Hepatocyte (in vitro differentiated cells): ENCODE measurements around the gene LYPLA2. TPM values are rescaled to one million over a fixed set of nuclear protein-coding genes. Genes with fewer than 3 reads are reported as not detected.
"Not testable (repeated sequence)": the region's sequence is repeated elsewhere in the genome, so short reads cannot be mapped to it uniquely, and the experiment has no call there.

Source experiments
- DNase-seq: peaks from one replicate; pipeline ENCODE4 v3.0.0-alpha.2; 2016; ENCODE audit warnings: low spot score
- H2AFZ ChIP-seq: fragments of 200-600 bp; sonication (generic); 2 replicates; pipeline ENCODE4 v1.6.0; 2016; ENCODE audit warnings: antibody characterized with exemption, mild to moderate bottlenecking
- H3K27ac ChIP-seq: fragments of 200-600 bp; sonication (generic); 2 replicates; pipeline ENCODE4 v1.5.1; 2016; ENCODE audit warnings: mild to moderate bottlenecking
- H3K27me3 ChIP-seq: fragments of 200-600 bp; sonication (generic); 2 replicates; pipeline ENCODE4 v1.6.1; 2016
- H3K36me3 ChIP-seq: fragments of 200-600 bp; sonication (generic); replicated peaks from 2 replicates; pipeline ENCODE4 v1.5.1; 2016; ENCODE audit warnings: low read depth; ENCODE audit not compliant: insufficient read depth
- H3K4me1 ChIP-seq: fragments of 200-600 bp; sonication (generic); 2 replicates; pipeline ENCODE4 v1.5.1; 2016; ENCODE audit warnings: mild to moderate bottlenecking, moderate library complexity; ENCODE audit not compliant: insufficient read depth
- H3K4me2 ChIP-seq: fragments of 200-600 bp; sonication (generic); 2 replicates; pipeline ENCODE4 v1.6.0; 2016
- H3K4me3 ChIP-seq: fragments of 200-600 bp; sonication (generic); 2 replicates; pipeline ENCODE4 v1.5.1; 2016; ENCODE audit warnings: mild to moderate bottlenecking
- H3K79me2 ChIP-seq: fragments of 200-600 bp; sonication (generic); 2 replicates; pipeline ENCODE4 v1.6.0; 2017; ENCODE audit warnings: mild to moderate bottlenecking
- H3K9me2 ChIP-seq: fragments of 200-600 bp; sonication (generic); replicated peaks from 2 replicates; pipeline ENCODE4 v1.6.0; 2017; ENCODE audit warnings: mild to moderate bottlenecking; ENCODE audit not compliant: insufficient read depth
- H3K9me3 ChIP-seq: fragments of 200-600 bp; sonication (generic); 2 replicates; pipeline ENCODE4 v1.5.1; 2016; ENCODE audit warnings: low read depth, mild to moderate bottlenecking
- H4K20me1 ChIP-seq: fragments of 200-600 bp; sonication (generic); 2 replicates; pipeline ENCODE4 v1.6.0; 2016; ENCODE audit warnings: mild to moderate bottlenecking; ENCODE audit not compliant: insufficient read depth, poor library complexity, severe bottlenecking
- CTCF ChIP-seq: fragments of 200-600 bp; sonication (generic); IDR thresholded peaks from 2 replicates; pipeline ENCODE4 v1.5.1; 2016; ENCODE audit warnings: antibody characterized with exemption, mild to moderate bottlenecking; ENCODE audit not compliant: poor library complexity
- EZH2 ChIP-seq: fragments of 200-600 bp; sonication (generic); IDR thresholded peaks from 2 replicates; pipeline ENCODE4 v1.6.1; 2016; ENCODE audit warnings: antibody characterized with exemption, mild to moderate bottlenecking, borderline replicate concordance
- EZH2phosphoT487 ChIP-seq: fragments of 200-600 bp; sonication (generic); IDR thresholded peaks from one replicate; pipeline ENCODE4 v1.6.1; 2018; ENCODE audit warnings: antibody characterized with exemption, mild to moderate bottlenecking, low read depth, moderate library complexity; ENCODE audit not compliant: unreplicated experiment, severe bottlenecking
- WGBS: methylation state at CpG from one replicate; pipeline ENCODE4 v1.1.6; 2016; ENCODE audit warnings: low lambda C conversion rate; ENCODE audit errors: missing lambda C conversion rate; 5-methylcytosine and 5-hydroxymethylcytosine counted together
- polyA plus RNA-seq: library from polyadenylated mRNA; unstranded; fragments of >200 nt; fragmentation: Nextera tagmentation; extraction: Ambion mirVana; gene quantifications from 2 replicates; pipeline ENCODE4 v1.2.1, GENCODE V29; 2016
- total RNA-seq: library from RNA; depleted of rRNA; stranded (reverse); fragments of >200 nt; gene quantifications from 2 replicates; pipeline ENCODE4 v1.2.3, GENCODE V29; 2014

LYPLA2 gene
- total and polyA plus RNA-seq, 2 experiments from 2014 or later, result 73.2 to 162 TPM

- Histone ChIP-seq H3K27me3 (no peaks in the 10 kb centered on the region), H3K4me2 (peak overlapping the region; percentile 73), H3K36me3 (no peaks in the 10 kb centered on the region), H4K20me1 (no peaks in the 10 kb centered on the region), H3K4me1 (peaks cover 8% of the 10 kb centered on the region), H3K27ac (peak overlapping the region; percentile 97), H3K79me2 (peaks cover 16% of the 10 kb centered on the region), H3K9me3 (no peaks in the 10 kb centered on the region), H3K4me3 (no peak overlapping the region), H2AFZ (peak overlapping the region; percentile 93), H3K9me2 (no peaks in the 10 kb centered on the region)
- TF ChIP-seq CTCF (no peak), EZH2 (no peak), EZH2phosphoT487 (no peak)
- DNase-seq, result no peak
- WGBS, result 71% methylated on average over 24 of the region's 24 CpGs
Observed at GRCh38 chr1:23825762-23826522, 35.0 kb downstream of the LYPLA2 start.

GRCh38 chr1:23826590-23826989 lies 35.6 kb downstream of the LYPLA2 start:
- peaks cover 16% of the 10 kb centered on the region for H3K79me2 ChIP-seq
- not testable (repeated sequence) for H3K4me2 ChIP-seq, H3K9me2 ChIP-seq, H3K27me3 ChIP-seq, H3K36me3 ChIP-seq, H3K4me3 ChIP-seq, DNase-seq, H4K20me1 ChIP-seq, H3K4me1 ChIP-seq, H3K9me3 ChIP-seq, H3K27ac ChIP-seq, H2AFZ ChIP-seq
- WGBS, result 98% methylated on average over 13 of the region's 13 CpGs

- 86% methylated on average over 1 of the region's 1 CpG for WGBS
- Histone ChIP-seq H3K27me3 (no peaks in the 10 kb centered on the region), H3K4me2 (no peak overlapping the region), H3K4me3 (no peak overlapping the region), H2AFZ (no peak overlapping the region), H3K9me3 (no peaks in the 10 kb centered on the region), H3K79me2 (peaks cover 14% of the 10 kb centered on the region), H3K27ac (no peak overlapping the region), H4K20me1 (no peaks in the 10 kb centered on the region), H3K36me3 (no peaks in the 10 kb centered on the region), H3K4me1 (peaks cover 8% of the 10 kb centered on the region), H3K9me2 (no peaks in the 10 kb centered on the region)
- no peak for TF ChIP-seq CTCF
- no peak for TF ChIP-seq EZH2
- TF ChIP-seq EZH2phosphoT487, result no peak
- no peak for DNase-seq
Observed at GRCh38 chr1:23827717-23828116, 36.8 kb downstream of the LYPLA2 start.

GRCh38 chr1:23834156-23834555 lies 43.2 kb downstream of the LYPLA2 start:
- not testable (repeated sequence) for H3K9me3 ChIP-seq, H3K27me3 ChIP-seq, H3K36me3 ChIP-seq, H4K20me1 ChIP-seq, H3K4me3 ChIP-seq, H3K79me2 ChIP-seq, H2AFZ ChIP-seq, H3K27ac ChIP-seq, H3K4me1 ChIP-seq, DNase-seq, H3K4me2 ChIP-seq, H3K9me2 ChIP-seq
- 83% methylated on average over 6 of the region's 6 CpGs for WGBS
